K562 (cell line): ENCODE data around the gene MED12. TPM values are rescaled to one million over a fixed set of nuclear protein-coding genes. Genes with fewer than 3 reads are reported as not detected.
A peak's percentile ranks its signal among the peaks of the same experiment; 100 is the strongest.

Source experiments
- ATAC-seq: fragments of 200-7000 bp; cut with Tn5 transposase; 3 replicates; pipeline ENCODE4 v1.9.1; 2020; ENCODE audit warnings: moderate library complexity
- BruUV-seq: library from RNA; stranded (reverse); fragments of 400-500 nt; replicated peaks from 2 replicates; lab custom pipeline; 2021; lab: Mats Ljungman, UMichigan
- CTCF ChIA-PET: fragments of 300-600 bp; formaldehyde crosslinking; extraction: SDS; loops from one replicate; lab custom pipeline; 2021; ENCODE audit warnings: low intra/inter-chr PET ratio; lab: Yijun Ruan, JAX
- POLR2A ChIA-PET: fragments of 300-600, 350-650 bp; sonication (Branson Sonifier 250); formaldehyde crosslinking; extraction: SDS; loops from one replicate; lab custom pipeline; 2021; ENCODE audit warnings: antibody characterized with exemption, inconsistent platforms; lab: Yijun Ruan, JAX
- DNase-seq, 4 experiments: peaks; one replicate each; pipeline versions ENCODE4 v3.0.0 to v3.0.0-alpha.2; 2011 to 2018; ENCODE audit warnings: low spot score in 3 of 4, mixed read lengths in 3 of 4; ENCODE audit errors: extremely low read depth in 1 of 4
- FAIRE-seq: peaks from 2 replicates; lab custom pipeline; 2011; peaks lifted over from hg19 to GRCh38; lab: Jason Lieb, UNC
- H2AFZ ChIP-seq: 2 replicates; pipeline ENCODE4 v1.6.0; 2011; ENCODE audit warnings: low read depth, low read length, control low read depth, inconsistent platforms
- H3K27ac ChIP-seq: fragments of 200-600 bp; 3 replicates; pipeline ENCODE4 v1.8.0; 2011; ENCODE audit warnings: low read depth, mild to moderate bottlenecking, control low read depth, inconsistent platforms, low read length, moderate library complexity, mixed read lengths; ENCODE audit errors: extremely low read depth
- H3K27me3 ChIP-seq, 2 experiments: fragments of 300-600 bp in 1 of 2; 2 replicates in 1 of 2; 3 replicates in 1 of 2; pipeline versions ENCODE4 v1.6.0 to v1.8.0; 2011; ENCODE audit warnings: inconsistent platforms in 2 of 2, low read length in 2 of 2, mild to moderate bottlenecking in 1 of 2, mixed read lengths in 1 of 2, moderate library complexity in 1 of 2; ENCODE audit not compliant: control insufficient read depth in 2 of 2, insufficient read depth in 2 of 2
- H3K36me3 ChIP-seq: fragments of 300-600 bp; 3 replicates; pipeline ENCODE4 v1.8.0; 2011; ENCODE audit warnings: mild to moderate bottlenecking, low read length, inconsistent platforms; ENCODE audit not compliant: control insufficient read depth, insufficient read depth
- H3K4me1 ChIP-seq, 2 experiments: fragments of 200-600 bp in 1 of 2; replicated peaks in 1 of 2; 2 replicates in 1 of 2; 3 replicates in 1 of 2; pipeline versions ENCODE4 v1.5.1 to v1.8.0; 2011; ENCODE audit warnings: inconsistent platforms in 2 of 2, low read length in 2 of 2, mild to moderate bottlenecking in 1 of 2, mixed read lengths in 1 of 2, moderate library complexity in 1 of 2; ENCODE audit not compliant: control insufficient read depth in 2 of 2, insufficient read depth in 2 of 2
- H3K4me2 ChIP-seq: 2 replicates; pipeline ENCODE4 v1.6.1; 2011; ENCODE audit warnings: low read length, control low read depth, inconsistent platforms, mixed read lengths; ENCODE audit not compliant: insufficient read depth
- H3K4me3 ChIP-seq: fragments of 200-600 bp; sonication (generic), shearing (Covaris generic); 2 replicates; pipeline ENCODE4 v1.5.1; 2016; ENCODE audit warnings: control low read depth, inconsistent platforms
- H3K79me2 ChIP-seq: fragments of 200-600 bp; 3 replicates; pipeline ENCODE4 v1.8.0; 2011; ENCODE audit warnings: low read length, inconsistent platforms; ENCODE audit not compliant: control insufficient read depth, insufficient read depth
- H3K9ac ChIP-seq, 2 experiments: 2 replicates each; pipeline versions ENCODE4 v1.6.0 to v1.6.1; 2011; ENCODE audit warnings: low read depth in 2 of 2, low read length in 2 of 2, control low read depth in 1 of 2, inconsistent platforms in 1 of 2, mild to moderate bottlenecking in 1 of 2, mixed read lengths in 1 of 2; ENCODE audit not compliant: insufficient read depth in 1 of 2
- H3K9me1 ChIP-seq: one replicate; pipeline ENCODE4 v1.6.0; 2011; ENCODE audit warnings: inconsistent platforms, mild to moderate bottlenecking, low read length, moderate library complexity; ENCODE audit not compliant: control insufficient read depth, insufficient read depth
- H3K9me3 ChIP-seq: replicated peaks from 2 replicates; pipeline ENCODE4 v1.5.1; 2011; ENCODE audit warnings: low read depth, low read length, inconsistent platforms; ENCODE audit not compliant: control insufficient read depth, insufficient read depth
- H4K20me1 ChIP-seq: replicated peaks from 2 replicates; pipeline ENCODE4 v1.6.1; 2011; ENCODE audit warnings: low read length, inconsistent platforms, mixed read lengths; ENCODE audit not compliant: control insufficient read depth, insufficient read depth
- BRD4 ChIP-seq: fragments of 200-600 bp; sonication (generic); IDR thresholded peaks from 2 replicates; pipeline ENCODE4 v1.6.1; 2017; ENCODE audit warnings: inconsistent platforms
- CC2D1A ChIP-seq: fragments of 450-650 bp; IDR thresholded peaks from 2 replicates; pipeline ENCODE4 v1.6.1; 2017; ENCODE audit warnings: mild to moderate bottlenecking
- ESRRA ChIP-seq: fragments of 450-650 bp; IDR thresholded peaks from 2 replicates; pipeline ENCODE4 v1.6.1; 2014; ENCODE audit warnings: low read depth, mild to moderate bottlenecking, moderate library complexity, borderline replicate concordance
- HDAC3 ChIP-seq: fragments of 450-650 bp; IDR thresholded peaks from 2 replicates; pipeline ENCODE4 v1.6.1; 2018; ENCODE audit warnings: borderline replicate concordance, mild to moderate bottlenecking, moderate library complexity; ENCODE audit not compliant: partially characterized antibody
- KLF16 ChIP-seq: IDR thresholded peaks from 2 replicates; pipeline ENCODE4 v1.6.1; 2016; ENCODE audit warnings: antibody characterized with exemption
- RAD21 ChIP-seq, 2 experiments: fragments of 250-450 bp in 1 of 2; fragments of 450-650 bp in 1 of 2; sonication (Bioruptor Pico) in 1 of 2; formaldehyde crosslinking in 1 of 2; IDR thresholded peaks in 1 of 2; conservative IDR thresholded peaks in 1 of 2; 2 replicates each; pipeline versions ENCODE4 v1.4.0 to v1.8.0; 2020 to 2022; ENCODE audit warnings: mild to moderate bottlenecking in 2 of 2, moderate library complexity in 1 of 2
- RFX7 ChIP-seq: fragments of 250-450 bp; sonication (Bioruptor Pico); IDR thresholded peaks from 2 replicates; pipeline ENCODE4 v1.5.1; 2021; ENCODE audit warnings: mild to moderate bottlenecking
- TOE1 ChIP-seq, 2 experiments: fragments of 450-650 bp in 1 of 2; sonication (generic) in 1 of 2; formaldehyde crosslinking in 1 of 2; IDR thresholded peaks; 2 replicates each; pipeline versions ENCODE4 v1.7.1 to v1.8.0; 2016 to 2022; ENCODE audit warnings: borderline replicate concordance in 2 of 2, mild to moderate bottlenecking in 2 of 2, antibody characterized with exemption in 1 of 2, inconsistent platforms in 1 of 2, low read depth in 1 of 2, missing genetic modification reagents in 1 of 2, moderate library complexity in 1 of 2
- WGBS: fragments of 100-300 bp; shearing (Covaris generic); methylation state at CpG from one replicate; pipeline ENCODE4 v1.1.6; 2016; ENCODE audit warnings: low coverage, mixed read lengths; ENCODE audit not compliant: insufficient coverage; ENCODE audit errors: missing lambda C conversion rate; 5-methylcytosine and 5-hydroxymethylcytosine counted together
- in situ Hi-C: fragments of 300-500 bp; cut with MboI; formaldehyde crosslinking; loops from 4 replicates; pipeline ENCODE4 v1.15.0; 2018; ENCODE audit warnings: inconsistent platforms, mixed read lengths
- intact Hi-C: fragments of 100-400 bp; cut with micrococcal nuclease; formaldehyde crosslinking; loops from 2 replicates; pipeline ENCODE4 v1.14.2; 2022
- polyA plus RNA-seq, 8 experiments: library from polyadenylated mRNA; depleted of rRNA in 4 of 8; stranded (reverse) in 5 of 8; unstranded in 3 of 8; fragments of >200 nt; fragmentation: Nextera tagmentation in 2 of 8; fragmentation: Illumina TruSeq in 1 of 8; extraction: Ambion mirVana in 2 of 8; extraction: Trizol in 1 of 8; gene quantifications; 2 replicates each; pipeline versions ENCODE4 v1.2.1 to v1.2.3, GENCODE V29; 2011 to 2014; ENCODE audit warnings: inconsistent platforms in 1 of 8, missing spikeins in 1 of 8
- total RNA-seq, 7 experiments: library from RNA; depleted of rRNA in 6 of 7; stranded (reverse); fragments of >200 nt in 6 of 7; fragmentation: Illumina TruSeq in 2 of 7; extraction: Trizol in 2 of 7; gene quantifications; 2 replicates each; pipeline versions ENCODE4 v1.2.1 to v1.2.3, GENCODE V29; 2011 to 2021; ENCODE audit warnings: low replicate concordance in 1 of 7
- TF ChIP-seq, protein P1 (sequence below): sonication (generic); formaldehyde crosslinking; IDR thresholded peaks from 2 replicates; pipeline ENCODE4 v1.9.0; 2022; ENCODE audit warnings: mild to moderate bottlenecking, missing genetic modification reagents
- TF ChIP-seq, protein P2 (sequence below): sonication (generic); formaldehyde crosslinking; IDR thresholded peaks from 2 replicates; pipeline ENCODE4 v1.8.0; 2022; ENCODE audit warnings: mild to moderate bottlenecking, low read depth, missing genetic modification reagents
- TF ChIP-seq, protein P3 (sequence below), 3 experiments: IDR thresholded peaks in 2 of 3; conservative IDR thresholded peaks in 1 of 3; 2 replicates each; pipeline ENCODE4 v1.5.1; 2011 to 2012; ENCODE audit warnings: low read length in 3 of 3, mild to moderate bottlenecking in 3 of 3, control low read depth in 2 of 3, improper control_type of control experiment in 1 of 3, inconsistent platforms in 1 of 3, low read depth in 1 of 3, mixed read lengths in 1 of 3, moderate library complexity in 1 of 3; ENCODE audit not compliant: insufficient read depth in 2 of 3
- TF ChIP-seq, protein P4 (sequence below): IDR thresholded peaks from 3 replicates; pipeline ENCODE4 v1.6.1; 2011; ENCODE audit warnings: borderline replicate concordance, mild to moderate bottlenecking, moderate library complexity; ENCODE audit not compliant: insufficient read length; ENCODE audit errors: extremely low read depth
- TF ChIP-seq, protein P5 (sequence below): fragments of 250-450 bp; sonication (Bioruptor Pico); IDR thresholded peaks from 2 replicates; pipeline ENCODE4 v1.4.0; 2020; ENCODE audit warnings: mild to moderate bottlenecking, moderate library complexity

MED12 gene
- total and polyA plus RNA-seq, 9 of the 15 experiments (the other 6 are each of a cell fraction or from before 2014, with no cell fraction given): 1.6 to 49.7 (median 8.6) TPM

DNA sequence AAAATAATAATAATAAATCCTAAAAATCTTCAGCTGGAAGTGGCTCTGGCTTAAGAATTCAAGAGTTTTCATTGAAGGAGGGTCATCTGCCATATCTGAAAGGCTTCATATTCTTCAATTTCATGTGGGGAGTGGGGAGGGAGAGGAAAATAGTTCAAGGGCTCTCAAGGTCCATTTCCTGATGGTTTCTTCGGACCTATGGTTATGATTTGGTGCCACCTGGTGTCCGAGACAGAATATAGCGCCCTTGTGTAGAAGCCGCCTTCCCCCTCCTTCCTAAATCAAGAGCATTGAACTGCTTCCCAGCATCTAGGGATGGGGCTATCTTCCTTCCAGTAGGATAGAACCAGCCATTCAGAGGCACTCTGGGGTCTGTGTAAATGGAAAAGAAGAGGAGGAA lies 60.5 kb downstream of the MED12 start:
- Histone ChIP-seq H3K9me1 (no peaks in the 10 kb centered on the region), H3K79me2 (no peaks in the 10 kb centered on the region), H3K4me2 (no peak overlapping the region), H3K36me3 (no peaks in the 10 kb centered on the region; the same call in 2 of the 3 replicates), H3K27ac (no peak overlapping the region), H4K20me1 (no peaks in the 10 kb centered on the region), H3K9ac (no peak overlapping the region), H3K4me1 (peaks cover 4 to 18% of the 10 kb centered on the region in 2 experiments; a peak in 3 of 5 replicates), H3K27me3 (no peaks in the 10 kb centered on the region), H3K4me3 (no peak overlapping the region), H3K9me3 (no peaks in the 10 kb centered on the region), H2AFZ (no peak overlapping the region)
- CTCF ChIA-PET: interaction anchor here (0.6 to 2.3 kb wide), 6 partner anchors 50 to 1085 kb away, joined by 3 to 14 read pairs (median 5); no protein-coding TSS in a partner anchor
- peak; percentile 93 for FAIRE-seq
- intact Hi-C loops (loop anchor here (1.0 to 5.0 kb wide), 6 partner anchors 48 to 727 kb away; no protein-coding TSS in a partner anchor), in situ Hi-C loops (loop anchor here (5.0 to 10.0 kb wide), 3 partner anchors 82 to 414 kb away; partner anchors contain the start of gene FOXO4)
- peak; percentile 56 for ATAC-seq
- POLR2A ChIA-PET: no interaction called here
- DNase-seq: peak; percentile 49 to 81 (median 51)
- 0% methylated on average over 3 of the region's 4 CpGs for WGBS
- no TSS peak for BruUV-seq
- no peak for TF ChIP-seq TOE1 (IDR thresholded peaks at IDR 0.05; ENCODE audit: borderline replicate concordance)
- no peak for TF ChIP-seq TOE1 (CRISPR knock-in tag; IDR thresholded peaks at IDR 0.05; ENCODE audit: borderline replicate concordance, low read depth)
- peak; percentile 56 for TF ChIP-seq CC2D1A
- TF ChIP-seq, protein P1, sequence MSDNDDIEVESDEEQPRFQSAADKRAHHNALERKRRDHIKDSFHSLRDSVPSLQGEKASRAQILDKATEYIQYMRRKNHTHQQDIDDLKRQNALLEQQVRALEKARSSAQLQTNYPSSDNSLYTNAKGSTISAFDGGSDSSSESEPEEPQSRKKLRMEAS (CRISPR knock-in tag): no peak
- TF ChIP-seq, protein P2, sequence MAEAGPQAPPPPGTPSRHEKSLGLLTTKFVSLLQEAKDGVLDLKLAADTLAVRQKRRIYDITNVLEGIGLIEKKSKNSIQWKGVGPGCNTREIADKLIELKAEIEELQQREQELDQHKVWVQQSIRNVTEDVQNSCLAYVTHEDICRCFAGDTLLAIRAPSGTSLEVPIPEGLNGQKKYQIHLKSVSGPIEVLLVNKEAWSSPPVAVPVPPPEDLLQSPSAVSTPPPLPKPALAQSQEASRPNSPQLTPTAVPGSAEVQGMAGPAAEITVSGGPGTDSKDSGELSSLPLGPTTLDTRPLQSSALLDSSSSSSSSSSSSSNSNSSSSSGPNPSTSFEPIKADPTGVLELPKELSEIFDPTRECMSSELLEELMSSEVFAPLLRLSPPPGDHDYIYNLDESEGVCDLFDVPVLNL: no peak
- no peak for TF ChIP-seq HDAC3
- TF ChIP-seq, protein P3, sequence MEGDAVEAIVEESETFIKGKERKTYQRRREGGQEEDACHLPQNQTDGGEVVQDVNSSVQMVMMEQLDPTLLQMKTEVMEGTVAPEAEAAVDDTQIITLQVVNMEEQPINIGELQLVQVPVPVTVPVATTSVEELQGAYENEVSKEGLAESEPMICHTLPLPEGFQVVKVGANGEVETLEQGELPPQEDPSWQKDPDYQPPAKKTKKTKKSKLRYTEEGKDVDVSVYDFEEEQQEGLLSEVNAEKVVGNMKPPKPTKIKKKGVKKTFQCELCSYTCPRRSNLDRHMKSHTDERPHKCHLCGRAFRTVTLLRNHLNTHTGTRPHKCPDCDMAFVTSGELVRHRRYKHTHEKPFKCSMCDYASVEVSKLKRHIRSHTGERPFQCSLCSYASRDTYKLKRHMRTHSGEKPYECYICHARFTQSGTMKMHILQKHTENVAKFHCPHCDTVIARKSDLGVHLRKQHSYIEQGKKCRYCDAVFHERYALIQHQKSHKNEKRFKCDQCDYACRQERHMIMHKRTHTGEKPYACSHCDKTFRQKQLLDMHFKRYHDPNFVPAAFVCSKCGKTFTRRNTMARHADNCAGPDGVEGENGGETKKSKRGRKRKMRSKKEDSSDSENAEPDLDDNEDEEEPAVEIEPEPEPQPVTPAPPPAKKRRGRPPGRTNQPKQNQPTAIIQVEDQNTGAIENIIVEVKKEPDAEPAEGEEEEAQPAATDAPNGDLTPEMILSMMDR (IDR thresholded peaks at IDR 0.05 in 2 of 3, conservative IDR thresholded peaks at IDR 0.05 in 1 of 3; ENCODE audit: insufficient read depth in 2 of 3, low read depth in 1 of 3, low read length in 3 of 3): peak; percentile 65 to 79 (median 68)
- peak; percentile 59; the same call in 1 of the 2 replicates for TF ChIP-seq ESRRA
- TF ChIP-seq, protein P4, sequence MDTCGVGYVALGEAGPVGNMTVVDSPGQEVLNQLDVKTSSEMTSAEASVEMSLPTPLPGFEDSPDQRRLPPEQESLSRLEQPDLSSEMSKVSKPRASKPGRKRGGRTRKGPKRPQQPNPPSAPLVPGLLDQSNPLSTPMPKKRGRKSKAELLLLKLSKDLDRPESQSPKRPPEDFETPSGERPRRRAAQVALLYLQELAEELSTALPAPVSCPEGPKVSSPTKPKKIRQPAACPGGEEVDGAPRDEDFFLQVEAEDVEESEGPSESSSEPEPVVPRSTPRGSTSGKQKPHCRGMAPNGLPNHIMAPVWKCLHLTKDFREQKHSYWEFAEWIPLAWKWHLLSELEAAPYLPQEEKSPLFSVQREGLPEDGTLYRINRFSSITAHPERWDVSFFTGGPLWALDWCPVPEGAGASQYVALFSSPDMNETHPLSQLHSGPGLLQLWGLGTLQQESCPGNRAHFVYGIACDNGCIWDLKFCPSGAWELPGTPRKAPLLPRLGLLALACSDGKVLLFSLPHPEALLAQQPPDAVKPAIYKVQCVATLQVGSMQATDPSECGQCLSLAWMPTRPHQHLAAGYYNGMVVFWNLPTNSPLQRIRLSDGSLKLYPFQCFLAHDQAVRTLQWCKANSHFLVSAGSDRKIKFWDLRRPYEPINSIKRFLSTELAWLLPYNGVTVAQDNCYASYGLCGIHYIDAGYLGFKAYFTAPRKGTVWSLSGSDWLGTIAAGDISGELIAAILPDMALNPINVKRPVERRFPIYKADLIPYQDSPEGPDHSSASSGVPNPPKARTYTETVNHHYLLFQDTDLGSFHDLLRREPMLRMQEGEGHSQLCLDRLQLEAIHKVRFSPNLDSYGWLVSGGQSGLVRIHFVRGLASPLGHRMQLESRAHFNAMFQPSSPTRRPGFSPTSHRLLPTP: no peak
- no peak for TF ChIP-seq KLF16
- TF ChIP-seq, protein P5, sequence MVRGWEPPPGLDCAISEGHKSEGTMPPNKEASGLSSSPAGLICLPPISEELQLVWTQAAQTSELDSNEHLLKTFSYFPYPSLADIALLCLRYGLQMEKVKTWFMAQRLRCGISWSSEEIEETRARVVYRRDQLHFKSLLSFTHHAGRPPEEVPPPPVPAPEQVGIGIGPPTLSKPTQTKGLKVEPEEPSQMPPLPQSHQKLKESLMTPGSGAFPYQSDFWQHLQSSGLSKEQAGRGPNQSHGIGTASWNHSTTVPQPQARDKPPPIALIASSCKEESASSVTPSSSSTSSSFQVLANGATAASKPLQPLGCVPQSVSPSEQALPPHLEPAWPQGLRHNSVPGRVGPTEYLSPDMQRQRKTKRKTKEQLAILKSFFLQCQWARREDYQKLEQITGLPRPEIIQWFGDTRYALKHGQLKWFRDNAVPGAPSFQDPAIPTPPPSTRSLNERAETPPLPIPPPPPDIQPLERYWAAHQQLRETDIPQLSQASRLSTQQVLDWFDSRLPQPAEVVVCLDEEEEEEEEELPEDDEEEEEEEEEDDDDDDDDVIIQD (CRISPR knock-in tag): no peak
- peak; percentile 78 to 92 for TF ChIP-seq RAD21 (CRISPR knock-in tag; conservative IDR thresholded peaks at IDR 0.05 in 1 of 2, IDR thresholded peaks at IDR 0.05 in 1 of 2)
- no peak for TF ChIP-seq RFX7 (CRISPR knock-in tag)
- no peak for TF ChIP-seq BRD4
